Neural progenitor cell (in vitro differentiated cells): ENCODE data around the gene WWTR1.

Experiments used
- EZH2 ChIP-seq: fragments of 200-600 bp; sonication (generic); IDR thresholded peaks from 2 replicates; pipeline ENCODE4 v1.6.1; 2017; ENCODE audit warnings: antibody characterized with exemption, mild to moderate bottlenecking, moderate library complexity
- TF ChIP-seq, protein P1 (sequence below): fragments of 200-600 bp; sonication (generic); IDR thresholded peaks from 2 replicates; pipeline ENCODE4 v1.5.1; 2017; ENCODE audit warnings: antibody characterized with exemption, mild to moderate bottlenecking

DNA sequence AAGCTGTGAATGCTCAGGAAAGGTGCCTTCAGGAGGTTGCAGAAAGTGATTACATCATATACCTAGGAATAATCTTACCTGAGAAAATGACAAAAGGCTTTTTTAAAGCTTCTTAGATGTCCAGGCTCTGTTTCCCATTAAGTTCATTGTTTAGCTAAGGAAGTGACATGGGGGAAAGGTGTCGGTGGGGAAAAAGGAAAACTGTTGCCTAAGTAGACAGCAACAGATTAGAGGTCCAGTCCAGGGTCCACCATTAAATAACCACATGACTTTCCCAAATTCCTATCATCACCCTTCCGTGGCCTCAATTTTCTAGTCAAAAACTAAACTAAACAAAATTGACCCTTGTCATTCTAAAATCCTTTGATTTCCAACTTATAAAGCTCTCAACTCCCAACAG, 4.3 kb downstream of the WWTR1 start:
- TF ChIP-seq, protein P1, sequence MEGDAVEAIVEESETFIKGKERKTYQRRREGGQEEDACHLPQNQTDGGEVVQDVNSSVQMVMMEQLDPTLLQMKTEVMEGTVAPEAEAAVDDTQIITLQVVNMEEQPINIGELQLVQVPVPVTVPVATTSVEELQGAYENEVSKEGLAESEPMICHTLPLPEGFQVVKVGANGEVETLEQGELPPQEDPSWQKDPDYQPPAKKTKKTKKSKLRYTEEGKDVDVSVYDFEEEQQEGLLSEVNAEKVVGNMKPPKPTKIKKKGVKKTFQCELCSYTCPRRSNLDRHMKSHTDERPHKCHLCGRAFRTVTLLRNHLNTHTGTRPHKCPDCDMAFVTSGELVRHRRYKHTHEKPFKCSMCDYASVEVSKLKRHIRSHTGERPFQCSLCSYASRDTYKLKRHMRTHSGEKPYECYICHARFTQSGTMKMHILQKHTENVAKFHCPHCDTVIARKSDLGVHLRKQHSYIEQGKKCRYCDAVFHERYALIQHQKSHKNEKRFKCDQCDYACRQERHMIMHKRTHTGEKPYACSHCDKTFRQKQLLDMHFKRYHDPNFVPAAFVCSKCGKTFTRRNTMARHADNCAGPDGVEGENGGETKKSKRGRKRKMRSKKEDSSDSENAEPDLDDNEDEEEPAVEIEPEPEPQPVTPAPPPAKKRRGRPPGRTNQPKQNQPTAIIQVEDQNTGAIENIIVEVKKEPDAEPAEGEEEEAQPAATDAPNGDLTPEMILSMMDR: no peak
- no peak for TF ChIP-seq EZH2
